ENCODE results near the gene ZNF497. TPM values are rescaled to one million over a fixed set of nuclear protein-coding genes. Genes with fewer than 3 reads are reported as not detected.

Gene ZNF497
- total RNA-seq, 5 donors from 2014 or later (not counting 1 experiment from before 2014, with no cell fraction given), result 0.98 to 3.4 (median 2.2) TPM

DNA sequence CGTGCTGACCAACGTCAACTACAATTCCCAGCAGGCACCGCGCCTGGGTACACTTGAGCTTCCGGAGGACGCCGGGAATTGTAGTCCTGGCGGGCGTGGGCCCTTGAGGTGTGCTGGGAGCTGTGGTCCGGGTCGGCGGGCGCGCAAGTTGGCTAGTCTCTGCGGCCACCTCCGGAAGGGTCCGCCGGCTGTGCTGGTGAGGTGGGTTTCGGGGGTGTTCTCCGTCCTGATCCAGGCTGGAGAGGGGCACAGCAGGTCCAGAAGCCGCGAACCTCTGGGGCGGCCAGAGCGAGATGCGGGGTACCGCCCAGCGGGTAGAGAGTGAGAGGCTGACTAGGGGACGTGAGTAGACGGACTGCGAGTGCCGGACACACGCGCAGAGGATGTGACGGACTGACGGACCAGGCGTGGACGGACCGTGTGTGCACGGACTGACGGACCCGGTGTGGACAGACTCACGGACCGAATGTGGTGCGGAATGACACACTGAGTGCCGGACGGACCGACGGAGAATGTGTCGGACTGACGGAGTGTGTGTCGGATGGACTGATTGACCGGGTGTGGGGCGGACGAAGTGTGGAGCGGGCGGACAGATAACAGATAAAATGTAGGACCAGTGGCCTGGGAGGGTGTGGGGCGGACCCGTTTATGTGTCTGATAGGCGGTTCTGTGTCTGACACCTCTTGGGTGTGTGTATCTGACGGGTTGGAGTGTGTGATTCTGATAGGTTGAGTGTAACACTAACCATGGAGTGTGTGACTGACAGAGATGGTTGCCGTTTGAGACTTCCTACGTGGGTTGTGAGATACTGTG, 35.4 kb downstream of the ZNF497 start, which contains the start of gene ZSCAN22:
ZSCAN22 (plus strand) TSS at position 81 of the 813 bp plus-strand sequence. CDS start 7,809 bp downstream, outside the sequence.
- Mint-ChIP-seq H3K4me1 (peaks cover 2 to 9% (median 7%) of the 10 kb centered on the region in 3 donors), H3K9me3 (no peaks in the 10 kb centered on the region), H3K27me3 (no peaks in the 10 kb centered on the region), H3K36me3 (peaks cover 6% of the 10 kb centered on the region), H3K4me3 (no peak within 1 kb of the TSS), H3K27ac (no peak within 1 kb of the TSS)
- peak within 1 kb of the TSS; percentile 70 to 97 for H3K4me3 ChIP-seq (ENCODE audit: control insufficient read depth in 1 of 2, extremely low read depth in 1 of 2, low read length in 1 of 2)
- H3K27ac ChIP-seq (ENCODE audit: low read length), result peak within 1 kb of the TSS; percentile 83
- CTCF ChIA-PET, result interaction anchor here in 1 of 2 donors (0.6 to 1.2 kb wide), 5 partner anchors 18 to 138 kb away, joined by 3 to 7 read pairs (median 3); partner anchors contain the start of gene ERVK3-1
- no peaks in the 10 kb centered on the region for H3K9me3 ChIP-seq
- ATAC-seq (replicated peaks in 1 of 4) (peak; percentile 94 to 97 (median 95)), DNase-seq (peak; percentile 71 to 93 (median 86))
- H3K4me1 ChIP-seq (ENCODE audit: control insufficient read depth in 1 of 2, extremely low read depth in 1 of 2, insufficient read depth in 2 of 2, low read length in 2 of 2), result peaks cover 10 to 32% of the 10 kb centered on the region in 2 experiments
- peaks cover 0 to 6% of the 10 kb centered on the region in 2 donors for H3K36me3 ChIP-seq (ENCODE audit: control insufficient read depth in 2 of 2, extremely low read depth in 1 of 2, insufficient read depth in 1 of 2, low read length in 1 of 2)
- WGBS (ENCODE audit: insufficient coverage), result under 1% methylated on average over 57 of the region's 62 CpGs
- H3K27me3 ChIP-seq (replicated peaks in 1 of 2; ENCODE audit: control insufficient read depth in 2 of 2, extremely low read depth in 1 of 2, insufficient read depth in 2 of 2, low read length in 1 of 2), result no peaks in the 10 kb centered on the region
- POLR2A ChIA-PET, result interaction anchor here (0.5 to 1.0 kb wide), 4 partner anchors 21 to 55 kb away, joined by 3 to 7 read pairs (median 4); partner anchors contain the start of gene ERVK3-1 (in 1 of the 2)

DNA sequence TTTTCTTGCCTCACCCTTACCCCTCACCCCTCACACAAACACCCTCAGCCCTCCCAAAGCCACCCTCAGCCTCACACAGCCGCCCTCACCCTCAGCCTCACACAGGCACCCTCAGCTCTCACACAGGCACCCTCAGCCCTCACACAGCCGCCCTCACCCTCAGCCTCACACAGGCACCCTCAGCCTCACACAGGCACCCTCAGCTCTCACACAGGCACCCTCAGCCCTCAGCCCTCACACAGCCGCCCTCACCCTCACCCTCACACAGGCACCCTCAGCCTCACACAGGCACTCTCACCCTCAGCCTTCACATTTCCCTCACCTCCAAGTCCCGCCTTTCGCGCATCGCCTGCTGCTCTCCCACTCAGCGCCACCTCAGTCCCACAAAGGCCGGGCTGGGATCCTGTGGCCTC, 36.0 kb downstream of the ZNF497 start:
- Histone ChIP-seq H3K9me3 (no peaks in the 10 kb centered on the region), H3K4me1 (ENCODE audit: control insufficient read depth in 1 of 2, extremely low read depth in 1 of 2, insufficient read depth in 2 of 2, low read length in 2 of 2) (peaks cover 10 to 32% of the 10 kb centered on the region in 2 experiments), H3K36me3 (ENCODE audit: control insufficient read depth in 2 of 2, extremely low read depth in 1 of 2, insufficient read depth in 1 of 2, low read length in 1 of 2) (peaks cover 0 to 6% of the 10 kb centered on the region in 2 donors), H3K27me3 (replicated peaks in 1 of 2; ENCODE audit: control insufficient read depth in 2 of 2, extremely low read depth in 1 of 2, insufficient read depth in 2 of 2, low read length in 1 of 2) (no peaks in the 10 kb centered on the region), H3K4me3 (ENCODE audit: control insufficient read depth in 1 of 2, extremely low read depth in 1 of 2, low read length in 1 of 2) (peak overlapping the region; percentile 70 to 97), H3K27ac (ENCODE audit: low read length) (peak overlapping the region; percentile 83)
- H3K27me3 Mint-ChIP-seq, result no peaks in the 10 kb centered on the region
- POLR2A ChIA-PET, result interaction anchor here (0.6 to 1.0 kb wide), 3 partner anchors 21 to 38 kb away, joined by 3 to 5 read pairs (median 3); partner anchors contain the start of gene ERVK3-1 (in 1 of the 2)
- ATAC-seq (replicated peaks in 1 of 4), result peak; percentile 38 to 57 (median 48)
- WGBS (ENCODE audit: insufficient coverage), result 5% methylated on average over 9 of the region's 9 CpGs
- H3K9me3 Mint-ChIP-seq, result no peaks in the 10 kb centered on the region
- H3K36me3 Mint-ChIP-seq, result peaks cover 6% of the 10 kb centered on the region
- no peak for DNase-seq
- H3K4me3 Mint-ChIP-seq, result no peak overlapping the region
- no peak overlapping the region for H3K27ac Mint-ChIP-seq
- peaks cover 2 to 9% (median 7%) of the 10 kb centered on the region in 3 donors for H3K4me1 Mint-ChIP-seq
- CTCF ChIA-PET, result interaction anchor here in 1 of 2 donors (0.6 to 1.2 kb wide), 5 partner anchors 17 to 139 kb away, joined by 3 to 7 read pairs (median 3); partner anchors contain the start of gene ERVK3-1

DNA sequence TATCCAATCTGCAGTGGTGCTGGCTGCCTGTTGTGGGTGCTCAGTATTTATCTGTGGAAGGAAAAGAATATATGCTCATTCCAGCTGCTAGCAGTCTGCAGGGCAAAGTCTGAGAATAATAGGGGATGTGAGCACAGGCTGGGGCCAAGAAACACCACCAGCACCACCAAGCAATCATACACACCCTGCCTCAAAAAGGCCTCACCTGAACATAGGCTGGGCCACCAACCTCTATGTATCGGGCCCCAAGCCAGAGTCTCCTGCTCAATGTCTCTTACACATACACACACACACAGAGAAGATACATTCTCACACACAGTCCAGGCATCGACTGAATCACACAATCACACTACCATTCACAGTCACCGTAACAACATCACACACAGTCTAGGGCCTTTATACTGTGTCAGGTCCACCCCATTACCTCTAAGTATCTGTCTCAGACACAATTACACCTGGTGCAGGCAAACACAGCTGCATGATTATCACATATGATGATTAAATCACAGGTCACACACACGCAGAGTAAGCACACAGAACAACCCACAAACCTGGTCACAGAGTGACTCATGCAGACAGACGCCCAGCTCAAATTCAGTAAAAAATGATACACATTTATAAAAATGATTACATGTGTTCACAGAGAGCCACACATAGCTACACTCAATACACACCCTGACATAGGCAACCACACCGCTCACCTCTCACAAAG, 37.1 kb downstream of the ZNF497 start:
- H3K27me3 ChIP-seq (replicated peaks in 1 of 2; ENCODE audit: control insufficient read depth in 2 of 2, extremely low read depth in 1 of 2, insufficient read depth in 2 of 2, low read length in 1 of 2), result no peaks in the 10 kb centered on the region
- H3K27ac ChIP-seq (ENCODE audit: low read length), result peak overlapping the region; percentile 83
- H3K4me3 ChIP-seq (ENCODE audit: control insufficient read depth in 1 of 2, extremely low read depth in 1 of 2, low read length in 1 of 2), result no peak overlapping the region
- no peaks in the 10 kb centered on the region for H3K9me3 Mint-ChIP-seq
- H3K36me3 Mint-ChIP-seq, result peaks cover 8% of the 10 kb centered on the region
- H3K27me3 Mint-ChIP-seq, result no peaks in the 10 kb centered on the region
- no peak overlapping the region for H3K27ac Mint-ChIP-seq
- 68% methylated on average over 5 of the region's 6 CpGs for WGBS (ENCODE audit: insufficient coverage)
- peaks cover 10 to 32% of the 10 kb centered on the region in 2 experiments for H3K4me1 ChIP-seq (ENCODE audit: control insufficient read depth in 1 of 2, extremely low read depth in 1 of 2, insufficient read depth in 2 of 2, low read length in 2 of 2)
- DNase-seq (no peak), ATAC-seq (replicated peaks in 1 of 4) (no peak)
- ChIA-PET CTCF (interaction anchor here in 1 of 2 donors (0.6 to 1.1 kb wide), 2 partner anchors 35 to 37 kb away, joined by 3 to 7 read pairs; no protein-coding TSS in a partner anchor), POLR2A (interaction anchor here in 1 of 2 donors (0.5 kb wide), 1 partner anchor 131 kb away, joined by 3 read pairs; no protein-coding TSS in a partner anchor)
- H3K4me1 Mint-ChIP-seq, result peaks cover 2 to 7% (median 3%) of the 10 kb centered on the region in 3 donors
- peaks cover 5 to 6% of the 10 kb centered on the region in 2 donors for H3K36me3 ChIP-seq (ENCODE audit: control insufficient read depth in 2 of 2, extremely low read depth in 1 of 2, insufficient read depth in 1 of 2, low read length in 1 of 2)
- H3K9me3 ChIP-seq, result no peaks in the 10 kb centered on the region
- no peak overlapping the region for H3K4me3 Mint-ChIP-seq

DNA sequence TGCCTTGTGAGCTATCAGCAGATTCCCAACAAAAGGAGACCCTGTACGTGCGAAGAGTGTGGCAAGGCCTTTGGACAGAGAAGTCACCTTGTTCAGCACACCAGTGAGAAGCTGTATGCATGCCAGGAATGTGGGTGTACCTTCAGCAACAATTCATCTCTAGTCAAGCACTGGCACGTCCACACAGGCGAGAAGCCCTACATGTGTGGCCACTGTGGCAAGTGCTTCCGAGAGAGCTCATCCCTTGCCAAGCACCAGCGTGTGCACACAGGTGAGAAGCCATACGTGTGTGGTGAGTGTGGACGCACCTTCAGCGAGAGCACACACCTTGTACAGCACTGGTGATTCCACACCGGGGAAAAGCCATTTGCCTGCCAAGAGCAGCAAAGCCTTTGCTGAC, 43.3 kb downstream of the ZNF497 start:
- no peaks in the 10 kb centered on the region for H3K27me3 ChIP-seq (replicated peaks in 1 of 2; ENCODE audit: control insufficient read depth in 2 of 2, extremely low read depth in 1 of 2, insufficient read depth in 2 of 2, low read length in 1 of 2)
- DNase-seq (no peak), ATAC-seq (replicated peaks in 1 of 4) (no peak)
- no peaks in the 10 kb centered on the region for H3K4me1 ChIP-seq (ENCODE audit: control insufficient read depth in 1 of 2, extremely low read depth in 1 of 2, insufficient read depth in 2 of 2, low read length in 2 of 2)
- Mint-ChIP-seq H3K36me3 (peaks cover 27% of the 10 kb centered on the region), H3K27me3 (no peaks in the 10 kb centered on the region), H3K9me3 (no peaks in the 10 kb centered on the region), H3K4me3 (no peak overlapping the region), H3K4me1 (no peaks in the 10 kb centered on the region), H3K27ac (no peak overlapping the region)
- H3K9me3 ChIP-seq, result no peaks in the 10 kb centered on the region
- H3K36me3 ChIP-seq (ENCODE audit: control insufficient read depth in 2 of 2, extremely low read depth in 1 of 2, insufficient read depth in 1 of 2, low read length in 1 of 2), result peaks cover 16 to 24% of the 10 kb centered on the region in 2 donors
- ChIA-PET POLR2A (no interaction called here), CTCF (no interaction called here)
- over 99% methylated on average over 10 of the region's 10 CpGs for WGBS (ENCODE audit: insufficient coverage)
- H3K4me3 ChIP-seq (ENCODE audit: control insufficient read depth in 1 of 2, extremely low read depth in 1 of 2, low read length in 1 of 2), result no peak overlapping the region
- H3K27ac ChIP-seq (ENCODE audit: low read length), result no peak overlapping the region

DNA sequence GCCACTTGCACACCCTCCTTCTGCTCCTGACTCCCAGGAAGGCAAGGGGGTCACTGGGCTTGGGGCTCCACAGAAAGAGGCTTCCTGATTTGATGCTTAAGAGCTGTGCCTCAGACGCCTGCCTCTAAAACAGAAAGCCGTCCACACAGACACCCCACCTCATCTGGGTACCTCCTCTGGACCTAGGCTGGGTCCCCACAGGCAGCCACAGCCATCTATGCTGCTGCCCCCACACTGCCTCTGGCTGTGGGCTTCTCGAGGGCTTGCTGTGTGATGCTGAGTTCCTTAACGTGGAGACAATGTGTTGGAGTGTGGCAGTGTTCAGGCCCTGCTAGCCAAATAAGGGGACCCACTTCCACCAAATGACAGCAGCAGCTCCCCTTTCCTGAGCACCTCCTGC, 44.3 kb downstream of the ZNF497 start:
- DNase-seq (no peak), ATAC-seq (replicated peaks in 1 of 4) (no peak)
- Histone ChIP-seq H3K36me3 (ENCODE audit: control insufficient read depth in 2 of 2, extremely low read depth in 1 of 2, insufficient read depth in 1 of 2, low read length in 1 of 2) (peaks cover 18 to 33% of the 10 kb centered on the region in 2 donors), H3K4me3 (ENCODE audit: control insufficient read depth in 1 of 2, extremely low read depth in 1 of 2, low read length in 1 of 2) (no peak overlapping the region), H3K9me3 (no peaks in the 10 kb centered on the region), H3K27me3 (replicated peaks in 1 of 2; ENCODE audit: control insufficient read depth in 2 of 2, extremely low read depth in 1 of 2, insufficient read depth in 2 of 2, low read length in 1 of 2) (no peaks in the 10 kb centered on the region), H3K4me1 (ENCODE audit: control insufficient read depth in 1 of 2, extremely low read depth in 1 of 2, insufficient read depth in 2 of 2, low read length in 2 of 2) (no peaks in the 10 kb centered on the region), H3K27ac (ENCODE audit: low read length) (no peak overlapping the region)
- H3K9me3 Mint-ChIP-seq, result no peaks in the 10 kb centered on the region
- 80% methylated on average over 2 of the region's 4 CpGs for WGBS (ENCODE audit: insufficient coverage)
- H3K27me3 Mint-ChIP-seq, result no peaks in the 10 kb centered on the region
- H3K36me3 Mint-ChIP-seq, result peaks cover 33% of the 10 kb centered on the region
- H3K27ac Mint-ChIP-seq, result no peak overlapping the region
- no peaks in the 10 kb centered on the region for H3K4me1 Mint-ChIP-seq
- no peak overlapping the region for H3K4me3 Mint-ChIP-seq
- CTCF ChIA-PET, result no interaction called here
- POLR2A ChIA-PET, result no interaction called here

DNA sequence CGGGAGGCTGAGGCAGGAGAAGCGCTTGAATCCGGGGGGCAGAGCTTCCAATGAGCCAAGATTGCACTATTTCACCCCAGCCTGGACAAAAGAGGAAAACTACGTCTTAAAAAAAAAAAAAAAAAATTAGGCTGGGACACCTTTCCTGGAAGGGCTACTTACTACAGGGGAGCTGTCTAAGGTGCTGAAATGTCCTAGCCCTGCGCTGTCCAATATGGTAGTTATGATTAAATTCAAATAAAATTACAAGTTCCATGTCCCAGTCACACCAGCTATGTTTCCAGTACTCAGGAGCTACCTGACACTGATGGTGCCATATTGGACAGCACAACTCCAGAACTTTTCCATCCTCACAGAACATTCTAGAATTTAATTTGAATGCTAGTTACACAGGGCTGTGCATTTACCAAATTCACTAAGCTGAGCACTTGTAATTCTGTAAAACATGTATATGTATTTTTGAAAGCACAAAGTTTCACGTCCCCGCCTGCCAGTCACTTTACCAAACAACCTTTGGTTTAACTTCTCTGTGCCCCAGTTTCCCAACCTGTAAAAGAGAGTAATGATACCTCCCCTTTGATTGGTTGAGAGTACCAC, 45.0 kb downstream of the ZNF497 start:
- Mint-ChIP-seq H3K36me3 (peaks cover 36% of the 10 kb centered on the region), H3K9me3 (no peaks in the 10 kb centered on the region), H3K4me3 (no peak overlapping the region), H3K4me1 (no peaks in the 10 kb centered on the region), H3K27ac (no peak overlapping the region), H3K27me3 (no peaks in the 10 kb centered on the region)
- H3K9me3 ChIP-seq, result no peaks in the 10 kb centered on the region
- peak in 1 of 4 experiments; percentile 31 for ATAC-seq (replicated peaks in 1 of 4)
- no peak overlapping the region for H3K27ac ChIP-seq (ENCODE audit: low read length)
- CTCF ChIA-PET, result no interaction called here
- POLR2A ChIA-PET, result no interaction called here
- no peaks in the 10 kb centered on the region for H3K27me3 ChIP-seq (replicated peaks in 1 of 2; ENCODE audit: control insufficient read depth in 2 of 2, extremely low read depth in 1 of 2, insufficient read depth in 2 of 2, low read length in 1 of 2)
- 96% methylated on average over 4 of the region's 7 CpGs for whole genome bisulfite sequencing (ENCODE audit: insufficient coverage)
- no peak overlapping the region for H3K4me3 ChIP-seq (ENCODE audit: control insufficient read depth in 1 of 2, extremely low read depth in 1 of 2, low read length in 1 of 2)
- H3K4me1 ChIP-seq (ENCODE audit: control insufficient read depth in 1 of 2, extremely low read depth in 1 of 2, insufficient read depth in 2 of 2, low read length in 2 of 2), result no peaks in the 10 kb centered on the region
- DNase-seq, result peak in 1 of 35 experiments; percentile 59
- H3K36me3 ChIP-seq (ENCODE audit: control insufficient read depth in 2 of 2, extremely low read depth in 1 of 2, insufficient read depth in 1 of 2, low read length in 1 of 2), result peaks cover 17 to 40% of the 10 kb centered on the region in 2 donors

All from T-cell (primary cell).